ENCODE measurements around the gene PRKN. TPM values are rescaled to one million over a fixed set of nuclear protein-coding genes. Genes with fewer than 3 reads are reported as not detected.

The PRKN gene
- total RNA-seq, 1 donor from 2014 or later: 4.9 TPM

GRCh38 chr6:162100096-162100495 is 627.5 kb downstream of the PRKN start:
- intact Hi-C loops (cut with DNase I): no loop called here
- no peaks in the 10 kb centered on the region for H3K4me1 ChIP-seq
- H3K27me3 ChIP-seq: no peaks in the 10 kb centered on the region
- H3K36me3 ChIP-seq: no peaks in the 10 kb centered on the region
- H3K27ac ChIP-seq: no peak overlapping the region
- no peaks in the 10 kb centered on the region for H3K9me3 ChIP-seq
- H3K4me3 ChIP-seq: no peak overlapping the region
- TF ChIP-seq POLR2A (IDR thresholded peaks at IDR 0.05) (no peak), POLR2AphosphoS5 (IDR thresholded peaks at IDR 0.05; ENCODE audit: insufficient read depth in 1 of 2, low read depth in 1 of 2) (no peak)
- TF ChIP-seq, protein P1, sequence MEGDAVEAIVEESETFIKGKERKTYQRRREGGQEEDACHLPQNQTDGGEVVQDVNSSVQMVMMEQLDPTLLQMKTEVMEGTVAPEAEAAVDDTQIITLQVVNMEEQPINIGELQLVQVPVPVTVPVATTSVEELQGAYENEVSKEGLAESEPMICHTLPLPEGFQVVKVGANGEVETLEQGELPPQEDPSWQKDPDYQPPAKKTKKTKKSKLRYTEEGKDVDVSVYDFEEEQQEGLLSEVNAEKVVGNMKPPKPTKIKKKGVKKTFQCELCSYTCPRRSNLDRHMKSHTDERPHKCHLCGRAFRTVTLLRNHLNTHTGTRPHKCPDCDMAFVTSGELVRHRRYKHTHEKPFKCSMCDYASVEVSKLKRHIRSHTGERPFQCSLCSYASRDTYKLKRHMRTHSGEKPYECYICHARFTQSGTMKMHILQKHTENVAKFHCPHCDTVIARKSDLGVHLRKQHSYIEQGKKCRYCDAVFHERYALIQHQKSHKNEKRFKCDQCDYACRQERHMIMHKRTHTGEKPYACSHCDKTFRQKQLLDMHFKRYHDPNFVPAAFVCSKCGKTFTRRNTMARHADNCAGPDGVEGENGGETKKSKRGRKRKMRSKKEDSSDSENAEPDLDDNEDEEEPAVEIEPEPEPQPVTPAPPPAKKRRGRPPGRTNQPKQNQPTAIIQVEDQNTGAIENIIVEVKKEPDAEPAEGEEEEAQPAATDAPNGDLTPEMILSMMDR (IDR thresholded peaks at IDR 0.05): no peak
- no peak for DNase-seq (ENCODE audit: extremely low spot score in 2 of 2)

GRCh38 chr6:162099685-162100084 is 627.9 kb downstream of the PRKN start:
- Histone ChIP-seq H3K4me3 (no peak overlapping the region), H3K36me3 (no peaks in the 10 kb centered on the region), H3K9me3 (no peaks in the 10 kb centered on the region), H3K27ac (no peak overlapping the region), H3K4me1 (no peaks in the 10 kb centered on the region), H3K27me3 (no peaks in the 10 kb centered on the region)
- TF ChIP-seq, protein P1 (IDR thresholded peaks at IDR 0.05): no peak
- TF ChIP-seq POLR2A (IDR thresholded peaks at IDR 0.05) (no peak), POLR2AphosphoS5 (IDR thresholded peaks at IDR 0.05; ENCODE audit: insufficient read depth in 1 of 2, low read depth in 1 of 2) (no peak)
- no peak for DNase-seq (ENCODE audit: extremely low spot score in 2 of 2)
- intact Hi-C loops (cut with DNase I): no loop called here

DNA sequence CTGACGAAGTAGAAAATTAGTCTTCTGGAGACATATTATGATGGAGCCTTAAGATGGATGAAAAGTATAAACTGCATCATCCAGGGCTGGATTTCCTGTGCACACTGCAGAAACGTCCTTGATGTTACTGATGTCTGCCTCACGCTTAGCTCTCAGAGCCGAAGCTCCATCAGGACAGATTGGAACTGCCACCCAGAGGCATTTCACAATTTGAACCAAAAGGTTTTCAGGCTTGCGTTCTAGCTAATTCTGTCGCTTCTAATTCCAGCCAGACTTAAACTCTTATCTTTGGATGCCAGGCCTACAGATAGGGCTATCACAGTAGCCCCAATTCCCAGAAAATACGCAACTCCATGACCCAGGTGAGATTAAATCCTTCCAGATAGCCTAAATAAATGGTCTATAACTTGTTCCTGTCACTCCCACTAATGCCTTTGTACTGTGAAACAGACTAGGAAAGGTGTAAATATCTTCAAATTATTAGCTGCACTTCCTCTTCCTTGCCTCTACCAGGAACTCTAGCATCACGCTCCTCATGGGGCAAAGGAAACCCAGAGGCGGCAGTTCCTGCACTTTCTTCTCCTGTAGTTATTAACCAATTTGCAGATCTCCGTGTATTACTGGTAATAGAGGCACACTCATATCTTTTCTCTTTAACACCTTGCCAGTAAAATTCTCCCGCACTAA is 634.6 kb downstream of the PRKN start:
- no peaks in the 10 kb centered on the region for H3K4me1 ChIP-seq
- H3K36me3 ChIP-seq: no peaks in the 10 kb centered on the region
- intact Hi-C loops (cut with DNase I): no loop called here
- TF ChIP-seq POLR2AphosphoS5 (IDR thresholded peaks at IDR 0.05; ENCODE audit: insufficient read depth in 1 of 2, low read depth in 1 of 2) (no peak), POLR2A (IDR thresholded peaks at IDR 0.05) (no peak)
- TF ChIP-seq, protein P1 (IDR thresholded peaks at IDR 0.05): no peak
- no peak overlapping the region for H3K4me3 ChIP-seq
- DNase-seq (ENCODE audit: extremely low spot score in 2 of 2): no peak
- H3K9me3 ChIP-seq: no peaks in the 10 kb centered on the region
- H3K27me3 ChIP-seq: no peaks in the 10 kb centered on the region
- H3K27ac ChIP-seq: no peak overlapping the region

GRCh38 chr6:162090734-162091133 is 636.8 kb downstream of the PRKN start:
- H3K36me3 ChIP-seq: no peaks in the 10 kb centered on the region
- DNase-seq (ENCODE audit: extremely low spot score in 2 of 2): no peak
- no peaks in the 10 kb centered on the region for H3K9me3 ChIP-seq
- no peak overlapping the region for H3K4me3 ChIP-seq
- intact Hi-C loops (cut with DNase I): no loop called here
- H3K27me3 ChIP-seq: no peaks in the 10 kb centered on the region
- no peak overlapping the region for H3K27ac ChIP-seq
- no peaks in the 10 kb centered on the region for H3K4me1 ChIP-seq
- TF ChIP-seq, protein P1 (IDR thresholded peaks at IDR 0.05): no peak
- no peak for TF ChIP-seq POLR2AphosphoS5 (IDR thresholded peaks at IDR 0.05; ENCODE audit: insufficient read depth in 1 of 2, low read depth in 1 of 2)
- TF ChIP-seq POLR2A (IDR thresholded peaks at IDR 0.05): no peak

- no peaks in the 10 kb centered on the region for H3K36me3 ChIP-seq
- no peak for DNase-seq (ENCODE audit: extremely low spot score in 2 of 2)
- H3K4me1 ChIP-seq: no peaks in the 10 kb centered on the region
- no peaks in the 10 kb centered on the region for H3K9me3 ChIP-seq
- no peak overlapping the region for H3K4me3 ChIP-seq
- no peak for TF ChIP-seq POLR2A (IDR thresholded peaks at IDR 0.05)
- no peak for TF ChIP-seq POLR2AphosphoS5 (IDR thresholded peaks at IDR 0.05; ENCODE audit: insufficient read depth in 1 of 2, low read depth in 1 of 2)
- TF ChIP-seq, protein P1 (IDR thresholded peaks at IDR 0.05): no peak
- H3K27me3 ChIP-seq: no peaks in the 10 kb centered on the region
- H3K27ac ChIP-seq: no peak overlapping the region
- intact Hi-C loops (cut with DNase I): no loop called here
Measured at GRCh38 chr6:162088091-162088490, 639.5 kb downstream of the PRKN start.
